NCI-H526 treated with DMSO at 0.1 percent for 48 hours (cell line): ENCODE data around the gene KCNT1.

Source experiments
- DNase-seq: peaks from one replicate; lab custom pipeline; 2025; lab: John Stamatoyannopoulos, UW

KCNT1 gene

GRCh38 chr9:135700525-135700924 lies 1.5 kb upstream of the KCNT1 start:
- DNase-seq: no peak

- no peak for DNase-seq
These were observed 672 bp upstream of the KCNT1 start for GRCh38 chr9:135701067-135701958.

GRCh38 chr9:135703726-135704125 lies 1.7 kb downstream of the KCNT1 start:
- DNase-seq: no peak

- no peak for DNase-seq
These were observed 2.5 kb downstream of the KCNT1 start for GRCh38 chr9:135704483-135704882.

GRCh38 chr9:135705376-135705775 lies 3.4 kb downstream of the KCNT1 start:
- DNase-seq: no peak

- no peak for DNase-seq
These were observed 4.3 kb downstream of the KCNT1 start for GRCh38 chr9:135706288-135706687.

GRCh38 chr9:135707252-135708138 lies 5.5 kb downstream of the KCNT1 start:
- DNase-seq: no peak

GRCh38 chr9:135708164-135708563 lies 6.2 kb downstream of the KCNT1 start:
- no peak for DNase-seq

GRCh38 chr9:135711391-135711790 lies 9.4 kb downstream of the KCNT1 start:
- no peak for DNase-seq

- DNase-seq: no peak
These were observed 9.9 kb downstream of the KCNT1 start for GRCh38 chr9:135711881-135712280.

- DNase-seq: no peak
These were observed 10.8 kb downstream of the KCNT1 start for GRCh38 chr9:135712613-135713295.

- DNase-seq: no peak
These were observed 12.5 kb downstream of the KCNT1 start for GRCh38 chr9:135714242-135715055.

- no peak for DNase-seq
These were observed 13.1 kb downstream of the KCNT1 start for GRCh38 chr9:135715056-135715595.

GRCh38 chr9:135716045-135716444 lies 14.1 kb downstream of the KCNT1 start:
- DNase-seq: no peak

- DNase-seq: no peak
These were observed 15.4 kb downstream of the KCNT1 start for GRCh38 chr9:135717410-135717809.

GRCh38 chr9:135718616-135719015 lies 16.6 kb downstream of the KCNT1 start:
- DNase-seq: no peak

GRCh38 chr9:135719472-135719871 lies 17.5 kb downstream of the KCNT1 start:
- DNase-seq: no peak

GRCh38 chr9:135722365-135722764 lies 20.4 kb downstream of the KCNT1 start:
- DNase-seq: no peak

GRCh38 chr9:135724186-135724787 lies 22.3 kb downstream of the KCNT1 start:
- no peak for DNase-seq

- no peak for DNase-seq
These were observed 24.3 kb downstream of the KCNT1 start for GRCh38 chr9:135726138-135726853.
